ENCODE results near the gene ABL1. TPM values are rescaled to one million over a fixed set of nuclear protein-coding genes. Genes with fewer than 3 reads are reported as not detected.

ABL1 gene
- total RNA-seq, 4 donors from 2014 or later, result 90.9 to 151 (median 133) TPM

GRCh38 chr9:130871395-130872062 is 36.5 kb downstream of the ABL1 start:
- TF ChIP-seq CTCF (IDR thresholded peaks at IDR 0.05) (no peak), EP300 (IDR thresholded peaks at IDR 0.05) (no peak), POLR2A (IDR thresholded peaks at IDR 0.05; ENCODE audit: low read depth) (no peak), POLR2AphosphoS5 (IDR thresholded peaks at IDR 0.05) (no peak)
- 79% methylated on average over 10 of the region's 10 CpGs for WGBS
- Histone ChIP-seq H3K27ac (replicated peaks in 1 of 4) (peak overlapping the region in 2 of 4 donors; percentile 40 to 77), H3K27me3 (no peaks in the 10 kb centered on the region), H3K4me1 (peaks cover 54 to 86% (median 85%) of the 10 kb centered on the region in 4 donors), H3K36me3 (peaks cover 34 to 76% (median 60%) of the 10 kb centered on the region in 4 donors), H3K9me3 (no peaks in the 10 kb centered on the region), H3K4me3 (no peak overlapping the region)
- intact Hi-C loops (cut with DNase I), result no loop called here
- DNase-seq (ENCODE audit: extremely low spot score), result no peak

GRCh38 chr9:130872093-130872492 is 37.0 kb downstream of the ABL1 start:
- H3K4me1 ChIP-seq, result peaks cover 52 to 81% (median 79%) of the 10 kb centered on the region in 4 donors
- no peak for TF ChIP-seq POLR2A (IDR thresholded peaks at IDR 0.05; ENCODE audit: low read depth)
- 88% methylated on average over 15 of the region's 15 CpGs for WGBS
- intact Hi-C loops (cut with DNase I), result no loop called here
- H3K9me3 ChIP-seq, result no peaks in the 10 kb centered on the region
- no peak overlapping the region for H3K4me3 ChIP-seq
- H3K27ac ChIP-seq (replicated peaks in 1 of 4), result peak overlapping the region in 3 of 4 donors; percentile 65 to 77 (median 70)
- H3K27me3 ChIP-seq, result no peaks in the 10 kb centered on the region
- peaks cover 34 to 77% (median 63%) of the 10 kb centered on the region in 4 donors for H3K36me3 ChIP-seq
- DNase-seq (ENCODE audit: extremely low spot score), result no peak

- intact Hi-C loops (cut with DNase I), result no loop called here
- Histone ChIP-seq H3K27me3 (no peaks in the 10 kb centered on the region), H3K36me3 (peaks cover 34 to 77% (median 64%) of the 10 kb centered on the region in 4 donors), H3K27ac (replicated peaks in 1 of 4) (peak overlapping the region; percentile 60 to 77 (median 68)), H3K9me3 (no peaks in the 10 kb centered on the region), H3K4me3 (no peak overlapping the region), H3K4me1 (peaks cover 48 to 76% (median 75%) of the 10 kb centered on the region in 4 donors)
- DNase-seq (ENCODE audit: extremely low spot score), result no peak
- WGBS, result 80% methylated on average over 9 of the region's 9 CpGs
- TF ChIP-seq POLR2A (IDR thresholded peaks at IDR 0.05; ENCODE audit: low read depth), result no peak
- TF ChIP-seq POLR2AphosphoS5 (IDR thresholded peaks at IDR 0.05), result no peak
- TF ChIP-seq CTCF (IDR thresholded peaks at IDR 0.05), result no peak
- TF ChIP-seq EP300 (IDR thresholded peaks at IDR 0.05), result no peak
Observed at GRCh38 chr9:130872508-130872907, 37.5 kb downstream of the ABL1 start.

GRCh38 chr9:130872912-130873503 is 38.0 kb downstream of the ABL1 start:
- Histone ChIP-seq H3K36me3 (peaks cover 36 to 78% (median 67%) of the 10 kb centered on the region in 4 donors), H3K9me3 (no peaks in the 10 kb centered on the region), H3K4me3 (no peak overlapping the region), H3K4me1 (peaks cover 48 to 71% (median 70%) of the 10 kb centered on the region in 4 donors), H3K27ac (replicated peaks in 1 of 4) (peak overlapping the region; percentile 60 to 77 (median 68)), H3K27me3 (no peaks in the 10 kb centered on the region)
- no peak for DNase-seq (ENCODE audit: extremely low spot score)
- no peak for TF ChIP-seq POLR2A (IDR thresholded peaks at IDR 0.05; ENCODE audit: low read depth)
- TF ChIP-seq POLR2AphosphoS5 (IDR thresholded peaks at IDR 0.05), result peak in 1 of 2 donors; percentile 58
- TF ChIP-seq EP300 (IDR thresholded peaks at IDR 0.05), result no peak
- intact Hi-C loops (cut with DNase I), result no loop called here
- WGBS, result 80% methylated on average over 10 of the region's 15 CpGs

- no peak for DNase-seq (ENCODE audit: extremely low spot score)
- intact Hi-C loops (cut with DNase I), result no loop called here
- no peak overlapping the region for H3K4me3 ChIP-seq
Observed at GRCh38 chr9:130873966-130874365, 38.9 kb downstream of the ABL1 start.

More at GRCh38 chr9:130873966-130874365, 38.9 kb downstream of the ABL1 start:
- 89% methylated on average over 8 of the region's 8 CpGs for WGBS
- Histone ChIP-seq H3K4me1 (peaks cover 45 to 62% (median 61%) of the 10 kb centered on the region in 4 donors), H3K27ac (replicated peaks in 1 of 4) (peak overlapping the region; percentile 60 to 77 (median 68)), H3K27me3 (no peaks in the 10 kb centered on the region), H3K36me3 (peaks cover 45 to 88% (median 77%) of the 10 kb centered on the region in 4 donors), H3K9me3 (no peaks in the 10 kb centered on the region)
- TF ChIP-seq EP300 (IDR thresholded peaks at IDR 0.05) (no peak), POLR2AphosphoS5 (IDR thresholded peaks at IDR 0.05) (no peak), CTCF (IDR thresholded peaks at IDR 0.05) (no peak), POLR2A (IDR thresholded peaks at IDR 0.05; ENCODE audit: low read depth) (no peak)
